Measurements from ENCODE around the gene AGFG1.
"Not testable (repeated sequence)": the region's sequence is repeated elsewhere in the genome, so short reads cannot be mapped to it uniquely, and the experiment has no call there.

Gene AGFG1

DNA sequence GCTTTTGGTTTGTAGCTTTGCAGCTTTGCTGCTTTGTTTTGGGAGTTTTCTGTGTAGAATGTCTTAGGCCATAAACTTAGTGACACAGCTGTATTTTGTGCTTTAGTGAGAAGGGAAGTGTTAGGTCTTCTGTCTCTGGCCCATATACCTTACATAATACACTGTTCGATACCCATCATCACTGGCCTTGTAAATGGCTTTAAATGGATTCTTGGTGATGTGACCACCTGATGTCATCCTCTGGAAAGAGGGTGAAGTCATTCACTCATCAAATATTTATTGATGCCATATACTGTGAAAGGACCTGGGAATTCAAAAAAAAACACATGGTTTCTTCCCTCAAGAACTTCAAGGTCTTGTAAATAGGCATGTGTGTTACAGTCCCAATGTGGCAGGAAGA lies 107.8 kb downstream of the AGFG1 start:
- TF ChIP-seq, protein P1, sequence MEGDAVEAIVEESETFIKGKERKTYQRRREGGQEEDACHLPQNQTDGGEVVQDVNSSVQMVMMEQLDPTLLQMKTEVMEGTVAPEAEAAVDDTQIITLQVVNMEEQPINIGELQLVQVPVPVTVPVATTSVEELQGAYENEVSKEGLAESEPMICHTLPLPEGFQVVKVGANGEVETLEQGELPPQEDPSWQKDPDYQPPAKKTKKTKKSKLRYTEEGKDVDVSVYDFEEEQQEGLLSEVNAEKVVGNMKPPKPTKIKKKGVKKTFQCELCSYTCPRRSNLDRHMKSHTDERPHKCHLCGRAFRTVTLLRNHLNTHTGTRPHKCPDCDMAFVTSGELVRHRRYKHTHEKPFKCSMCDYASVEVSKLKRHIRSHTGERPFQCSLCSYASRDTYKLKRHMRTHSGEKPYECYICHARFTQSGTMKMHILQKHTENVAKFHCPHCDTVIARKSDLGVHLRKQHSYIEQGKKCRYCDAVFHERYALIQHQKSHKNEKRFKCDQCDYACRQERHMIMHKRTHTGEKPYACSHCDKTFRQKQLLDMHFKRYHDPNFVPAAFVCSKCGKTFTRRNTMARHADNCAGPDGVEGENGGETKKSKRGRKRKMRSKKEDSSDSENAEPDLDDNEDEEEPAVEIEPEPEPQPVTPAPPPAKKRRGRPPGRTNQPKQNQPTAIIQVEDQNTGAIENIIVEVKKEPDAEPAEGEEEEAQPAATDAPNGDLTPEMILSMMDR (IDR thresholded peaks at IDR 0.05; ENCODE audit: extremely low read depth, insufficient read depth, missing control alignments), result no peak
- in situ Hi-C loops (cut with MboI; ENCODE audit: low pct_unique_long_range_greater_than_20kb, low sequenced_read_pairs, unreplicated experiment), result no loop called here
- DNase-seq (ENCODE audit: low spot score), result no peak

DNA sequence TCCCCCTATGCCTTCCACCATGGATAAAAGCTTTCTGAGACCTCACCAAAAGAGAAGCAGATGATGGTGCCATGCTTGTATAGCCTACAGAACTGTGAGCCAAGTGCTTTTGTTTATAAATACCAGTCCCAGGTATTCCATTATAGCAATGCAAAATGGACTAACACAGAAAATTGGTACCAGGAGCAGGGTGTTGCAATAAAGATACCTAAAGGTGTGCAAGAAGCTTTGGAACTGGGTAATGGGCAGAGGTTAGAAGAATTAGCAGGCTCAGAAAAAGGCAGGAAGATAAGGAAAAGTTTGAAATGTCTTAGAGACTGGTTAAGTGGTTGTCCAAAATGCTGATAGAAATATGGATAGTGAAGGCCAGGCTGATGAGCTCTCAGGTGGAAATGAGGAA lies 110.4 kb downstream of the AGFG1 start:
- no peak for DNase-seq (ENCODE audit: low spot score)
- TF ChIP-seq, protein P1 (IDR thresholded peaks at IDR 0.05; ENCODE audit: extremely low read depth, insufficient read depth, missing control alignments), result no peak
- in situ Hi-C loops (cut with MboI; ENCODE audit: low pct_unique_long_range_greater_than_20kb, low sequenced_read_pairs, unreplicated experiment), result no loop called here

DNA sequence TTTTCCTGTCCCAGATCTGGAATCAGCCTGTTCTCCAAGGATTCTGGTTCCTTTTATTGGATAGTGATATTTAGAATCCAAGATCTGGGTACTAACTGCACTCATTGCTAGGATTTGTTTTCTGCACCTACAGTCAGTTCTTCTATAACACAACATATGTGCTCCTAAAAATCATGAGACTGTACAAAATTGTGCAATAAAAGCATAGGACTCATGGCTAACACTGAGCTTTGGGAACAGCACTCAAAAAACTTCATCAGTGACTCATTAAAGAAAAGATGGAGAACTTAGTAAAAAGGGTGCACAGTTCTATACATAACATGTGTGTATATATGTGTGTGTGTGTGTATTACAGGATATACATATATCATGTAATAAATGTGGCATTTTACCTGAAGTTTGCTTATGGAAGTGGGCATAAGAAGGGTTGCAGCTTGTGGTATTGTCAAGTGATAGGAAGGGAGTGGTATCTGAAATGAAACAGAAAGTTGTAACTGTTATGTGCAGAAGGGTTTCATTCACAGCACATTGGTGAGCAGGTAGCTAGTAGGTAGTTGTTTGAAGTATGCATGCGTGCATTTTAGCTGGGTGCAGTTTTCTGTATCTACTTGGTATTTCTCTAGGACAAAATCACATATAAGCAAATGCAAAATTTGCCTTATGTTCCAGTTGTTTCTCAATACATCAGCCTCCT lies 120.9 kb downstream of the AGFG1 start:
- DNase-seq (ENCODE audit: low spot score), result no peak
- in situ Hi-C loops (cut with MboI; ENCODE audit: low pct_unique_long_range_greater_than_20kb, low sequenced_read_pairs, unreplicated experiment), result no loop called here
- TF ChIP-seq, protein P1 (IDR thresholded peaks at IDR 0.05; ENCODE audit: extremely low read depth, insufficient read depth, missing control alignments), result no peak

DNA sequence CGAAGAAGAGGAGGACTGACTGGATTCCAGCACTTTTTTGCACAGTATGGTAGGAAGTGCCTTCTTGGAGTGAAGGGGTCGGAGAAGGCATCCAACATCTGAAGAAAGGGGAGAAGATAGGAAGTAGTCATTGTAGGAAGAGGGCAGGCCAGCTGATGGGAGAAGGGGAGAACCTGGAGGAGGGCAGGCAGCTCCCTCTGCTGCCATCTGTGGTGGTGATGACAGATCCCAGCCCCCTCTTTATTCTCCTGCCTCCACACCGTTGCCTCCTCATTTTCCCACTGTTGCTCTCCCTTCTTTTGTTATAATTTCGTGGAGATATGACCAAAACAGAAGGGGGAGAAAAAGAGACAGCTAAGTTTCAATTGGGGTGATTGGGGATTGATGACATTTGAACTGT lies 123.8 kb downstream of the AGFG1 start:
- DNase-seq (ENCODE audit: low spot score), result no peak
- in situ Hi-C loops (cut with MboI; ENCODE audit: low pct_unique_long_range_greater_than_20kb, low sequenced_read_pairs, unreplicated experiment), result no loop called here
- TF ChIP-seq, protein P1 (IDR thresholded peaks at IDR 0.05; ENCODE audit: extremely low read depth, insufficient read depth, missing control alignments), result no peak

DNA sequence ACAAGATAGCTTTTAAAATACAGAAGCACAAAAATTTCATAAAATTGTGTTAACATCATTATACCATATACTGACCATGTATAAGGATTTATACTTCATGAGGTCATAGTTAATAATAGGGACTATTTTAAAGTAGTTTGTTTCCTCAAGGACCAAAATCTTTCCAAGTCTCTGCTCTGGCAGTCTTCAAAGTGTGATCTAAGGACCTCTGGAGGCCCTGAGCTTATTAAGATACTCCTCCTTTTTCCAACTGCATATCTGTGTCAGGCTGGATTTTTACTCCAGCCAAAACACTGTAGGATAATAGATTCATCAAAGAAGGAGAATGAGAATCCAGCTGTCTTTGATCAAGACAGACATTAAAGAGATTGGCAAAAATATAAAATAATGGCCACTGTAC lies 125.1 kb downstream of the AGFG1 start:
- in situ Hi-C loops (cut with MboI; ENCODE audit: low pct_unique_long_range_greater_than_20kb, low sequenced_read_pairs, unreplicated experiment), result no loop called here
- DNase-seq (ENCODE audit: low spot score), result no peak
- TF ChIP-seq, protein P1 (IDR thresholded peaks at IDR 0.05; ENCODE audit: extremely low read depth, insufficient read depth, missing control alignments), result no peak

DNA sequence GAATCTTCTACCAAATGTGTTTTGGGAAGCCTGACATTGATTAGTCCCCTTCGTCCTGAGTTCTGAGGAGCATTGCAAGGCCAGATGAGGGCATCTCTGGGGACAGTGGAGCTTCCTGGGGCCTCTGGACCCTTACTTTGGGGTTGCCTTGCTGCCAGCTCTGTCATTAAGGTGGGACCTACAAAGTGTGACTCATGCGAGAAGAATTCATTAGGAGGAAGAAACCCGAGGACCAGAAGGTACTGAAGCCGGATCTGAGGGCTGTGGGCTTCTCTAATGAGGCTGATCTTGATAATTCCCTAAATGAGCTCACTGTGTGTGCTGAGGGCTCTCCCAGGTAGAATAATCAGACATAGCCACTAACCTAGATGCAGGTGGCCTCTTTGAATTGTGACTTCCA lies 126.0 kb downstream of the AGFG1 start:
- no peak for DNase-seq (ENCODE audit: low spot score)
- in situ Hi-C loops (cut with MboI; ENCODE audit: low pct_unique_long_range_greater_than_20kb, low sequenced_read_pairs, unreplicated experiment), result no loop called here

DNA sequence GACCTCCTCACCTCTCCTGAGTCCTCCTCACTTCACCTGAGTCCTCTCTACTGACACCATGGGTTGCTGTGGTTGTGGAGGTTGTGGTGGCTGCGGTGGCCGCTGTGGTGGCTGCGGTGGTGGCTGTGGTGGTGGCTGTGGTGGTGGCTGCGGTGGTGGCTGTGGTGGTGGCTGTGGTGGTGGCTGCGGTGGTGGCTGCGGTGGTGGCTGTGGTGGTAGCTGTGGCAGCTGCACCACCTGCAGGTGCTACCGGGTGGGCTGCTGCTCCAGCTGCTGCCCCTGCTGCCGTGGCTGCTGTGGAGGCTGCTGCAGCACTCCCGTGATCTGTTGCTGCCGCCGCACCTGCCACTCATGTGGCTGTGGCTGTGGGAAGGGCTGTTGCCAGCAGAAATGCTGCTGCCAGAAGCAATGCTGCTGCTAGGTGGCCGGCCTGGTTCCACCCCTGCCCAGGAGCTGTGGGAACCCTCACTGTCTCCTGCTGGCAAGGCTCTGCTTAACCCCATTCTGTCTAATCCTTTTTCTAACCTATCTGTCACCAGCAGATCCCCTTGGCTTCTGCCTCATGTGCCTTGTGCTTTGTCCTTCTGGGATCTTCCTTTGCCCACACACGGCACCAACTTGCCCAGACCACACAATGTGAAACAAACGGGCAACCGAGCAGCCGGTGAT lies 127.0 kb downstream of the AGFG1 start, which contains the start of gene SCYGR2:
SCYGR2 (plus strand) TSS at position 59 of the 669 bp plus-strand sequence; CDS start at position 59, 0 bp downstream.
- in situ Hi-C loops (cut with MboI; ENCODE audit: low pct_unique_long_range_greater_than_20kb, low sequenced_read_pairs, unreplicated experiment); DNase-seq (ENCODE audit: low spot score): not testable (repeated sequence)

More for the DNA sequence above, 126.0 kb downstream of the AGFG1 start:
- TF ChIP-seq, protein P1 (IDR thresholded peaks at IDR 0.05; ENCODE audit: extremely low read depth, insufficient read depth, missing control alignments), result no peak
